Measurements from ENCODE around the gene RHD. TPM values are rescaled to one million over a fixed set of nuclear protein-coding genes. Genes with fewer than 3 reads are reported as not detected.
"Not testable (repeated sequence)": the region's sequence is repeated elsewhere in the genome, so short reads cannot be mapped to it uniquely, and the experiment has no call there.

RHD gene
- total RNA-seq, 2 experiments from 2014 or later: 0.10 TPM; not detected in 1

GRCh38 chr1:25260336-25260735, 12.0 kb upstream of the RHD start:
- H3K4me3 Mint-ChIP-seq, POLR2A ChIA-PET: not testable (repeated sequence)
- CTCF ChIA-PET: interaction anchor here (1.0 kb wide), 1 partner anchor 20 kb away, joined by 4 read pairs; no protein-coding TSS in a partner anchor

GRCh38 chr1:25266554-25267287, 5.6 kb upstream of the RHD start:
- peak overlapping the region; percentile 94 for H3K4me3 Mint-ChIP-seq
- ATAC-seq (peak; percentile 54), DNase-seq (peak; percentile 52)
- H3K4me1 Mint-ChIP-seq (ENCODE audit: low read depth): peaks cover 12% of the 10 kb centered on the region
- H3K27ac Mint-ChIP-seq: peak overlapping the region; percentile 94
- H3K27me3 Mint-ChIP-seq (ENCODE audit: low read depth); H3K36me3 Mint-ChIP-seq (ENCODE audit: low read depth); H3K9me3 Mint-ChIP-seq (ENCODE audit: insufficient read depth); POLR2A ChIA-PET; CTCF ChIA-PET: not testable (repeated sequence)

More at GRCh38 chr1:25260336-25260735, 12.0 kb upstream of the RHD start:
- ATAC-seq; H3K27me3 Mint-ChIP-seq (ENCODE audit: low read depth); H3K9me3 Mint-ChIP-seq (ENCODE audit: insufficient read depth); H3K36me3 Mint-ChIP-seq (ENCODE audit: low read depth); H3K27ac Mint-ChIP-seq; H3K4me1 Mint-ChIP-seq (ENCODE audit: low read depth); DNase-seq: not testable (repeated sequence)

GRCh38 chr1:25267288-25268142, 4.8 kb upstream of the RHD start:
- ATAC-seq (peak; percentile 76), DNase-seq (peak; percentile 91)
- CTCF ChIA-PET; H3K27me3 Mint-ChIP-seq (ENCODE audit: low read depth); H3K9me3 Mint-ChIP-seq (ENCODE audit: insufficient read depth); H3K36me3 Mint-ChIP-seq (ENCODE audit: low read depth): not testable (repeated sequence)
- H3K4me3 Mint-ChIP-seq: peak overlapping the region; percentile 83
- H3K27ac Mint-ChIP-seq: peak overlapping the region; percentile 82
- H3K4me1 Mint-ChIP-seq (ENCODE audit: low read depth): peaks cover 12% of the 10 kb centered on the region
- POLR2A ChIA-PET: interaction anchor here (0.6 to 0.9 kb wide), 4 partner anchors 20 to 72 kb away, joined by 4 to 7 read pairs (median 5); partner anchors contain the start of genes RSRP1 and SYF2

- H3K36me3 Mint-ChIP-seq (ENCODE audit: low read depth); CTCF ChIA-PET; ATAC-seq; H3K27me3 Mint-ChIP-seq (ENCODE audit: low read depth); H3K9me3 Mint-ChIP-seq (ENCODE audit: insufficient read depth); DNase-seq: not testable (repeated sequence)
- H3K4me1 Mint-ChIP-seq (ENCODE audit: low read depth): peaks cover 12% of the 10 kb centered on the region
- H3K27ac Mint-ChIP-seq: peak overlapping the region; percentile 82
- peak overlapping the region; percentile 83 for H3K4me3 Mint-ChIP-seq
- POLR2A ChIA-PET: interaction anchor here (0.6 to 0.9 kb wide), 4 partner anchors 21 to 71 kb away, joined by 4 to 7 read pairs (median 5); partner anchors contain the start of genes RSRP1 and SYF2
Measured at GRCh38 chr1:25268143-25268760, 4.1 kb upstream of the RHD start.

- H3K36me3 Mint-ChIP-seq (ENCODE audit: low read depth); CTCF ChIA-PET; H3K4me1 Mint-ChIP-seq (ENCODE audit: low read depth); DNase-seq; H3K27me3 Mint-ChIP-seq (ENCODE audit: low read depth); POLR2A ChIA-PET; H3K9me3 Mint-ChIP-seq (ENCODE audit: insufficient read depth); H3K27ac Mint-ChIP-seq; ATAC-seq; H3K4me3 Mint-ChIP-seq: not testable (repeated sequence)
Measured at GRCh38 chr1:25275648-25276047, 3.3 kb downstream of the RHD start.

GRCh38 chr1:25277295-25277694, 5.0 kb downstream of the RHD start:
- H3K4me3 Mint-ChIP-seq; H3K4me1 Mint-ChIP-seq (ENCODE audit: low read depth); CTCF ChIA-PET; H3K36me3 Mint-ChIP-seq (ENCODE audit: low read depth); POLR2A ChIA-PET; DNase-seq; ATAC-seq; H3K9me3 Mint-ChIP-seq (ENCODE audit: insufficient read depth); H3K27me3 Mint-ChIP-seq (ENCODE audit: low read depth); H3K27ac Mint-ChIP-seq: not testable (repeated sequence)

- H3K27ac Mint-ChIP-seq; H3K9me3 Mint-ChIP-seq (ENCODE audit: insufficient read depth); CTCF ChIA-PET; ATAC-seq; H3K27me3 Mint-ChIP-seq (ENCODE audit: low read depth); POLR2A ChIA-PET; DNase-seq; H3K36me3 Mint-ChIP-seq (ENCODE audit: low read depth); H3K4me3 Mint-ChIP-seq; H3K4me1 Mint-ChIP-seq (ENCODE audit: low read depth): not testable (repeated sequence)
Measured at GRCh38 chr1:25278358-25278757, 6.0 kb downstream of the RHD start.

- H3K27me3 Mint-ChIP-seq (ENCODE audit: low read depth); CTCF ChIA-PET; H3K9me3 Mint-ChIP-seq (ENCODE audit: insufficient read depth); ATAC-seq; H3K4me3 Mint-ChIP-seq; POLR2A ChIA-PET; H3K36me3 Mint-ChIP-seq (ENCODE audit: low read depth); DNase-seq; H3K4me1 Mint-ChIP-seq (ENCODE audit: low read depth); H3K27ac Mint-ChIP-seq: not testable (repeated sequence)
Measured at GRCh38 chr1:25278790-25279189, 6.5 kb downstream of the RHD start.

- H3K27me3 Mint-ChIP-seq (ENCODE audit: low read depth); H3K4me1 Mint-ChIP-seq (ENCODE audit: low read depth); H3K4me3 Mint-ChIP-seq; H3K36me3 Mint-ChIP-seq (ENCODE audit: low read depth); ATAC-seq; POLR2A ChIA-PET; H3K27ac Mint-ChIP-seq; DNase-seq; H3K9me3 Mint-ChIP-seq (ENCODE audit: insufficient read depth); CTCF ChIA-PET: not testable (repeated sequence)
Measured at GRCh38 chr1:25279693-25280111, 7.4 kb downstream of the RHD start.

- H3K4me1 Mint-ChIP-seq (ENCODE audit: low read depth); POLR2A ChIA-PET; H3K27me3 Mint-ChIP-seq (ENCODE audit: low read depth); H3K27ac Mint-ChIP-seq; ATAC-seq; H3K4me3 Mint-ChIP-seq; DNase-seq; H3K36me3 Mint-ChIP-seq (ENCODE audit: low read depth); H3K9me3 Mint-ChIP-seq (ENCODE audit: insufficient read depth): not testable (repeated sequence)
- CTCF ChIA-PET: interaction anchor here (1.3 kb wide), 1 partner anchor 235 kb away, joined by 3 read pairs; no protein-coding TSS in a partner anchor
Measured at GRCh38 chr1:25285862-25286261, 13.6 kb downstream of the RHD start.

- H3K4me3 Mint-ChIP-seq; H3K9me3 Mint-ChIP-seq (ENCODE audit: insufficient read depth); CTCF ChIA-PET; DNase-seq; H3K27me3 Mint-ChIP-seq (ENCODE audit: low read depth); H3K36me3 Mint-ChIP-seq (ENCODE audit: low read depth); H3K27ac Mint-ChIP-seq; POLR2A ChIA-PET; ATAC-seq; H3K4me1 Mint-ChIP-seq (ENCODE audit: low read depth): not testable (repeated sequence)
Measured at GRCh38 chr1:25287164-25287563, 14.9 kb downstream of the RHD start.

GRCh38 chr1:25288573-25289101, 16.3 kb downstream of the RHD start:
- H3K4me1 Mint-ChIP-seq (ENCODE audit: low read depth); DNase-seq; POLR2A ChIA-PET; H3K27ac Mint-ChIP-seq; H3K27me3 Mint-ChIP-seq (ENCODE audit: low read depth); ATAC-seq; H3K36me3 Mint-ChIP-seq (ENCODE audit: low read depth); CTCF ChIA-PET; H3K9me3 Mint-ChIP-seq (ENCODE audit: insufficient read depth); H3K4me3 Mint-ChIP-seq: not testable (repeated sequence)
